WERI-Rb-1 (cell line): ENCODE data around the gene CAMSAP3.
"Not testable (repeated sequence)": the region's sequence is repeated elsewhere in the genome, so short reads cannot be mapped to it uniquely, and the experiment has no call there.

Experiments used
- DNase-seq: peaks from one replicate; pipeline ENCODE4 v3.0.0-alpha.2; 2020
- H3K27ac ChIP-seq: fragments of 250-450 bp; sonication (Bioruptor Pico); 2 replicates; pipeline ENCODE4 v1.5.1; 2020; ENCODE audit warnings: mild to moderate bottlenecking, moderate library complexity
- H3K27me3 ChIP-seq: fragments of 250-450 bp; sonication (Bioruptor Pico); 2 replicates; pipeline ENCODE4 v1.5.1; 2021; ENCODE audit warnings: mild to moderate bottlenecking, low read depth, moderate library complexity; ENCODE audit not compliant: insufficient read depth, severe bottlenecking
- H3K36me3 ChIP-seq: fragments of 250-450 bp; sonication (Bioruptor Pico); 2 replicates; pipeline ENCODE4 v1.5.1; 2020; ENCODE audit warnings: mild to moderate bottlenecking, moderate library complexity
- H3K4me3 ChIP-seq: 2 replicates; pipeline ENCODE4 v1.5.1; 2011; ENCODE audit warnings: low read depth, mild to moderate bottlenecking, control low read depth, low read length
- H3K9me3 ChIP-seq: fragments of 250-450 bp; sonication (Bioruptor Pico); 2 replicates; pipeline ENCODE4 v1.5.1; 2021; ENCODE audit warnings: mild to moderate bottlenecking, moderate library complexity; ENCODE audit not compliant: severe bottlenecking
- CTCF ChIP-seq: IDR thresholded peaks from 2 replicates; pipeline ENCODE4 v1.5.1; 2011; ENCODE audit warnings: low read depth, mild to moderate bottlenecking, control low read depth, inconsistent platforms, low read length

Gene CAMSAP3

GRCh38 chr19:7565332-7565731 lies 30.3 kb upstream of the CAMSAP3 start:
- no peak for TF ChIP-seq CTCF
- H3K9me3 ChIP-seq, result no peaks in the 10 kb centered on the region
- no peak for DNase-seq

GRCh38 chr19:7570761-7571160 lies 24.9 kb upstream of the CAMSAP3 start:
- H3K36me3 ChIP-seq, result no peaks in the 10 kb centered on the region
- no peak for TF ChIP-seq CTCF
- no peak overlapping the region for H3K27ac ChIP-seq
- H3K27me3 ChIP-seq, result no peaks in the 10 kb centered on the region
- no peak overlapping the region for H3K4me3 ChIP-seq
- no peaks in the 10 kb centered on the region for H3K9me3 ChIP-seq
- no peak for DNase-seq

More at GRCh38 chr19:7565332-7565731, 30.3 kb upstream of the CAMSAP3 start:
- Histone ChIP-seq H3K27ac (no peak overlapping the region), H3K36me3 (no peaks in the 10 kb centered on the region), H3K4me3 (no peak overlapping the region), H3K27me3 (no peaks in the 10 kb centered on the region)

DNA sequence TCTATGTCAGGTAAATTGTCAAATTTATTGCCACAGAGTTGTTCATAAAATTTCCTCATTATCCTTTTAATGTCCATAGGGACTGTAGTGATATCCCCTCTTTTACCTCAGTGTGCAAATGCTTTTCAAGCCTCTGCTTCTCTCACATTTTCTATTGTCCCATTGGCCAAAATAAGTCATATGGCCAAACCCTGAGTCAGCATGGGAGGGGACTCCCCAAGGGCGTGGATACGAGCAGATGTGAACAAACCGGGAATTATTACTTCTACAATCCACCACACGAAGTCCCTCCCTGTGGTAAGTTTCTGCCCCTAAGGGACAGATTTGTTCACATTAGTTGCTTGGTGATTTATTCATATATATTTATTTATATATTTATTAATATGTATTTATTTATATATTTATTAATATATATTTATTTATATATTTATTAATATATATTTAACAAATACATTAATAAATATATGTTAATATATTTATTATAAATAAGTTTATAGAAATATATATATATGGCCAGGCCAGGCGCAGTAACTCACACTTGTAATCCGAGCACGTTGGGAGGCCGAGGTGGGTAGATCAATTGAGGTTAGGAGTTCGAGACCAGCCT lies 20.1 kb upstream of the CAMSAP3 start:
- no peak for TF ChIP-seq CTCF
- Histone ChIP-seq H3K4me3 (no peak overlapping the region), H3K9me3 (no peaks in the 10 kb centered on the region), H3K27me3 (no peaks in the 10 kb centered on the region), H3K27ac (no peak overlapping the region), H3K36me3 (no peaks in the 10 kb centered on the region)
- no peak for DNase-seq

- not testable (repeated sequence) for H3K9me3 ChIP-seq, H3K4me3 ChIP-seq, H3K27ac ChIP-seq, H3K27me3 ChIP-seq, DNase-seq, H3K36me3 ChIP-seq
Observed at GRCh38 chr19:7577422-7577821, 18.2 kb upstream of the CAMSAP3 start.

DNA sequence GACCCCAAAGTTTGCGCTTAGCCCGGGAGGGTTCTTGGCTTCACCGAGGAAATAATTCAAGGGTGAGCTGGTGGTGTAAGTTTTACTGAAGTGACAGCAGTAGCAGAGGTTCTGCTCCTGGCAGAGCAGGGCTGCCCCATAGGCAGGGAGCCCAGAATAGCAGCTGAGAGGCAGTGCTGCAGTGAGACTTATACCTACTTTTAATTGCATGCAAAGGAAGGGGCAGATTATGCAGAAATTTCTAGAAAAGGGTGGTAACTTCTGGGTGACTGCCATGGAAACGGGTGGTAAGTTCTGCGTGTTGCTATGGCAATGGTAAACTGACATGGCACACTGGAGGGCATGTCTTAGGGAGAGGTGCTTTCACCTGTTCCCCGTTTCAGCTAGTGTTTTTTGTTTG lies 17.5 kb upstream of the CAMSAP3 start:
- Histone ChIP-seq H3K9me3 (no peaks in the 10 kb centered on the region), H3K27ac (no peak overlapping the region), H3K4me3 (no peak overlapping the region), H3K27me3 (no peaks in the 10 kb centered on the region), H3K36me3 (no peaks in the 10 kb centered on the region)
- no peak for TF ChIP-seq CTCF
- DNase-seq, result no peak

- no peak for TF ChIP-seq CTCF
Observed at GRCh38 chr19:7579182-7579581, 16.5 kb upstream of the CAMSAP3 start.

More at GRCh38 chr19:7579182-7579581, 16.5 kb upstream of the CAMSAP3 start:
- H3K36me3 ChIP-seq, result no peaks in the 10 kb centered on the region
- no peak for DNase-seq
- no peak overlapping the region for H3K4me3 ChIP-seq
- H3K27ac ChIP-seq, result no peak overlapping the region
- H3K9me3 ChIP-seq, result no peaks in the 10 kb centered on the region
- H3K27me3 ChIP-seq, result no peaks in the 10 kb centered on the region
